ENCODE measurements around the gene INTS15. TPM values are rescaled to one million over a fixed set of nuclear protein-coding genes. Genes with fewer than 3 reads are reported as not detected.

Gene INTS15
- total RNA-seq, 1 experiment from 2014 or later = 46.8 TPM

GRCh38 chr7:6565655-6566054, 24.2 kb upstream of the INTS15 start:
- TF ChIP-seq SIN3A (IDR thresholded peaks at IDR 0.05; ENCODE audit: borderline replicate concordance, insufficient read depth, low read depth, low read length) (no peak), POLR2AphosphoS5 (IDR thresholded peaks at IDR 0.05; ENCODE audit: low read depth, low read length) (no peak), TCF7L2 (IDR thresholded peaks at IDR 0.05; ENCODE audit: low read depth, low read length) (no peak)
- H3K27ac ChIP-seq (ENCODE audit: low read length) = no peak overlapping the region
- no TSS peak for BruUV-seq (replicated peaks)
- ATAC-seq (no peak), DNase-seq (ENCODE audit: low read depth, low spot score) (no peak)
- H3K4me3 ChIP-seq (ENCODE audit: low read depth in 2 of 2, low read length in 2 of 2) = no peak overlapping the region
- H3K36me3 ChIP-seq (ENCODE audit: control insufficient read depth, insufficient read depth, low read length) = no peaks in the 10 kb centered on the region
- H3K27me3 ChIP-seq (ENCODE audit: control insufficient read depth, insufficient read depth, low read length) = no peaks in the 10 kb centered on the region
- in situ Hi-C loops (cut with HindIII; ENCODE audit: low pct_unique_long_range_greater_than_20kb, low sequenced_read_pairs) = no loop called here
- CTCF ChIA-PET = no interaction called here
- no peaks in the 10 kb centered on the region for H3K9me3 ChIP-seq (ENCODE audit: control insufficient read depth, insufficient read depth, low read depth, low read length)
- intact Hi-C loops (cut with micrococcal nuclease; ENCODE audit: unreplicated experiment) = loop anchor here (1.0 kb wide), 1 partner anchor 50 kb away; no protein-coding TSS in a partner anchor
- POLR2A ChIA-PET = interaction anchor here (0.6 kb wide), 1 partner anchor 695 kb away, joined by 13 read pairs; no protein-coding TSS in a partner anchor
- no peaks in the 10 kb centered on the region for H3K4me1 ChIP-seq (ENCODE audit: control insufficient read depth, insufficient read depth, low read length)

GRCh38 chr7:6567886-6568285, 21.9 kb upstream of the INTS15 start:
- H3K4me3 ChIP-seq (ENCODE audit: low read depth in 2 of 2, low read length in 2 of 2) = no peak overlapping the region
- no TSS peak for BruUV-seq (replicated peaks)
- H3K27ac ChIP-seq (ENCODE audit: low read length) = no peak overlapping the region
- ChIA-PET CTCF (no interaction called here), POLR2A (no interaction called here)
- TF ChIP-seq POLR2AphosphoS5 (IDR thresholded peaks at IDR 0.05; ENCODE audit: low read depth, low read length) = no peak
- no peak for TF ChIP-seq REST (IDR thresholded peaks at IDR 0.05; ENCODE audit: insufficient read depth in 1 of 2, low read depth in 2 of 2, low read length in 1 of 2)
- no peak for TF ChIP-seq CTCF (IDR thresholded peaks at IDR 0.05)
- TF ChIP-seq SIN3A (IDR thresholded peaks at IDR 0.05; ENCODE audit: borderline replicate concordance, insufficient read depth, low read depth, low read length) = no peak
- no peak for TF ChIP-seq TCF7L2 (IDR thresholded peaks at IDR 0.05; ENCODE audit: low read depth, low read length)
- no peak for DNase-seq (ENCODE audit: low read depth, low spot score)
- no peaks in the 10 kb centered on the region for H3K9me3 ChIP-seq (ENCODE audit: control insufficient read depth, insufficient read depth, low read depth, low read length)
- in situ Hi-C loops (cut with HindIII; ENCODE audit: low pct_unique_long_range_greater_than_20kb, low sequenced_read_pairs) = no loop called here
- ATAC-seq = no peak
- intact Hi-C loops (cut with micrococcal nuclease; ENCODE audit: unreplicated experiment) = no loop called here
- H3K36me3 ChIP-seq (ENCODE audit: control insufficient read depth, insufficient read depth, low read length) = no peaks in the 10 kb centered on the region
- H3K27me3 ChIP-seq (ENCODE audit: control insufficient read depth, insufficient read depth, low read length) = no peaks in the 10 kb centered on the region
- H3K4me1 ChIP-seq (ENCODE audit: control insufficient read depth, insufficient read depth, low read length) = no peaks in the 10 kb centered on the region

GRCh38 chr7:6571160-6571779, 18.6 kb upstream of the INTS15 start:
- intact Hi-C loops (cut with micrococcal nuclease; ENCODE audit: unreplicated experiment) (no loop called here), in situ Hi-C loops (cut with HindIII; ENCODE audit: low pct_unique_long_range_greater_than_20kb, low sequenced_read_pairs) (no loop called here)
- TF ChIP-seq POLR2AphosphoS5 (IDR thresholded peaks at IDR 0.05; ENCODE audit: low read depth, low read length) (no peak), SIN3A (IDR thresholded peaks at IDR 0.05; ENCODE audit: borderline replicate concordance, insufficient read depth, low read depth, low read length) (no peak), TCF7L2 (IDR thresholded peaks at IDR 0.05; ENCODE audit: low read depth, low read length) (no peak), CTCF (IDR thresholded peaks at IDR 0.05) (no peak), REST (IDR thresholded peaks at IDR 0.05; ENCODE audit: insufficient read depth in 1 of 2, low read depth in 2 of 2, low read length in 1 of 2) (no peak)
- Histone ChIP-seq H3K27ac (ENCODE audit: low read length) (no peak overlapping the region), H3K9me3 (ENCODE audit: control insufficient read depth, insufficient read depth, low read depth, low read length) (no peaks in the 10 kb centered on the region), H3K4me3 (ENCODE audit: low read depth in 2 of 2, low read length in 2 of 2) (no peak overlapping the region), H3K4me1 (ENCODE audit: control insufficient read depth, insufficient read depth, low read length) (peaks cover 8% of the 10 kb centered on the region), H3K36me3 (ENCODE audit: control insufficient read depth, insufficient read depth, low read length) (no peaks in the 10 kb centered on the region), H3K27me3 (ENCODE audit: control insufficient read depth, insufficient read depth, low read length) (no peaks in the 10 kb centered on the region)
- ChIA-PET POLR2A (interaction anchor here (0.7 kb wide), 1 partner anchor 13 kb away, joined by 3 read pairs; no protein-coding TSS in a partner anchor), CTCF (no interaction called here)
- BruUV-seq (replicated peaks) = no TSS peak
- DNase-seq (ENCODE audit: low read depth, low spot score) (no peak), ATAC-seq (peak; percentile 43)
